Measurements from ENCODE around the gene ACO1. TPM values are rescaled to one million over a fixed set of nuclear protein-coding genes. Genes with fewer than 3 reads are reported as not detected.

ACO1 gene
- total RNA-seq, 1 experiment from 2014 or later, result 47.2 TPM

DNA sequence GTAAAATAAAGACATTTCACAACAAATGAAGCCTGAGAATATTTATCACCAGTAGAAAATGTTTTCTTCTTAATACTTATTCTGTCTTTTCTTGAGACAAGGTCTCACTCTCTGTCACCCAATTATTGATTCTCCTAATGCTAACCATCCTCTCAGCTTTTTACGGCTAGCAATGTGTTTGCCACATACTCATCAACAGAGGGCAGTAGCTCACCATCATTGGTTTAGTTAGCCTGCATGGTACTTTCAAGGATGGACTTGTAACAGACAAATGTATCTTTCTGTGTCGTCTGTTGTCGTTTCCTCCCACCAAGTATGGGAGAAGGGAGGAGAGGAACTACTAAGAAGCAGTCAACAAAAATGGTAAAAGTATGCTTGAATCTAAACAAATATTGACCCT is 5.9 kb upstream of the ACO1 start:
- in situ Hi-C loops (cut with HindIII; ENCODE audit: low pct_unique_long_range_greater_than_20kb, low sequenced_read_pairs), result no loop called here
- DNase-seq (ENCODE audit: low read depth, low spot score), result peak; percentile 77

DNA sequence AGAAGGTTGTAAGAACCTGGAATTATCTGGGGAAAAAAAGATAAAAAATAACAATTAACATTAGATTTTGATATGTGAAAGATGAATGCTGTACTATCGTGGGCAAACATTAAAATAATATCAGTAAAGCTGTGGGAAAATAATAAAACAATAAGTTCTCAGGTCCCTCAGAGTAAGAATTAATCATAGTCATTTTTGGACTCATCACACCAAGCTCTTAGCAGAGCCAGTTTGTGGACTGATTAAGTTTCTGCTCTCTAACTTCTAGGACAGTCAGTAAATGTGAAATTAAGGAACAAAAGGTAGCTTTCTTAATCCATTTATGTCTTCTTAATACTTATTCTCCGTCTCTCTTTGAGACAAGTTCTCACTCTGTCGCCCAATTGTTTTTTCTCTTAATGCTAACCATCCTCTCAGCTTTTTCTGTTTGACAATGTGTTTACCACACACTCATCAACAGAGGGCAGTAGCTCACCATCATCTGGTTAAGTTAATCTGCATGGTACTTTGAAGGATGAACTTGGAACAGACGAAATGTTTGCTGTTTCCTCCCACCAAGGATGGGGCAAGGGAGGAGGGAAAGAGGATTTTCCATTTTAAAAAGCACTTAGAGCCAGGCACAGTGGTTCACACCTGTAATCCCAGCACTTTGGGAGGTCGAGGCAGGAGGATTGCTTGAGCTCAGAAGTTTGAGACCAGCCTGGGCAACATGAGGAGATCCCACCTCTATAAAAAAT is 5.3 kb upstream of the ACO1 start:
- in situ Hi-C loops (cut with HindIII; ENCODE audit: low pct_unique_long_range_greater_than_20kb, low sequenced_read_pairs), result no loop called here
- peak; percentile 84 for DNase-seq (ENCODE audit: low read depth, low spot score)

DNA sequence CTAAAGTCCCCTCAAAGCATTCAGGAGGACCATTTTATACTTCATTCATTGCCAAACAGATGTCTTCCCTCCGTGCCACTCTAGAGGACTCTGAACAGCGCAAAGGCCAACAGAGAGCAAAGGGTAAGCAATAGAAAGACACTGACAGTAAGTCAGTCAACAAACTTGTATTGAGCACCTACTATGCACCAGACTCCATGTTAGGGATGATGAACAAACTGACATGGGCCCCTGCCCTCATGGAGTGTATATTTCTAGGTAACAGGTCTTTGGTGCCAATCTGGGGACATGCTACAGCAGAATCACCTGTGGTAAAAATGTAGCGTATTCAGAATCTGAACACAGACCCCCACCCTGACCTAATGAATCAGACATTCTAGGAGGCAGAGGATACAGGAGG is 3.5 kb upstream of the ACO1 start:
- in situ Hi-C loops (cut with HindIII; ENCODE audit: low pct_unique_long_range_greater_than_20kb, low sequenced_read_pairs), result no loop called here
- DNase-seq (ENCODE audit: low read depth, low spot score), result no peak

DNA sequence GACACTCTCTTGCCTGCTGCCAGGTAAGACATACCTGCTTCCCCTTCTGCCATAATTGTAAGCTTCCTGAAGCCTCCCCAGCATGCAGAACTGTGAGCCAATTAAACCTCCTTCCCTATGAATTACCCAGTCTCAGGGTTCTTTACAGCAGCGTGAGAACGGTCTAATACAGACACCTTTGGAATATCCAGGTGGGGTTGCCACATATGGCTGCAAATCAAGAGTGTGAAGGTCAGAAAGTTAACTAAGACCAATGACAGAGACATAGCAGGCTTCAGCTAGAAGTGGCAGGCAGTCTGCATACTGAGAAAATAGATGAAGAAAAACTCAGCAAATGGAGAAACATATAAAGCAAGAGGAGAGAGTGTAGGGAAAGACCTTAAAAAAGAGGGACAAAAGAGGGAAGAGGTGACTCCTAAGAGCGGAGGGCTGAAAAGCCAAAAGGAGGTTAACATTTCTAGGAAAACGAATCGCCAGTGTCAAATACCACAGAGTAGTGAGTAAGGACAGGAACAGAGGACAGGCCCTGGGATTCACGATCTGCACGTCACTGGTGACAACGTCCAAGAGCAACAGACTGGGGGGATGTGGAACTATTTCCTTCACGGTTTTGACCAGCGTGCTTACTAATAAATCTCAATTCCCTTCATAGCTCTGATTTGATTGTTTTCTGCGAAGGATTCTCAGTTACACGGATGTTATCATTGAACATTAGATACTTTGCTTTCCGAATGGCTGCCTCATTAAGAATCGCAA is 1.7 kb upstream of the ACO1 start:
- in situ Hi-C loops (cut with HindIII; ENCODE audit: low pct_unique_long_range_greater_than_20kb, low sequenced_read_pairs), result no loop called here
- DNase-seq (ENCODE audit: low read depth, low spot score), result no peak

DNA sequence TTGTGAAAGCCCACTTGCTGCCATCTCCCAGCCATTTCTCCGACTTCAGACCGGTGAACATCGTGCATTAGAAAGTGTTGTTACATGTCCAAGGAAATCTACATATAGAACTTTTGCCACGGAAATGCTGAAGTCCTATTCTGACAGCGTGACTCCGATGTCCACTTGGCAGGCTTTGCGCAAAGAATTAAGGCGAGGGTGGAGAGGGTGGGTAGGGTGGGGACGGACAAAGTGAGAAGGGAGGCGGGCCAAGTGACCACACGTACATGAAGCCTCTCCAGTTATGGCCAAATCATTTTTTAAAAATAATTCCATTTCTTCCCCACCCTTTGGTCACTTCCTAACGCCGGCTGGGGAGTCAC is 460 bp upstream of the ACO1 start:
- in situ Hi-C loops (cut with HindIII; ENCODE audit: low pct_unique_long_range_greater_than_20kb, low sequenced_read_pairs), result no loop called here
- DNase-seq (ENCODE audit: low read depth, low spot score), result no peak

DNA sequence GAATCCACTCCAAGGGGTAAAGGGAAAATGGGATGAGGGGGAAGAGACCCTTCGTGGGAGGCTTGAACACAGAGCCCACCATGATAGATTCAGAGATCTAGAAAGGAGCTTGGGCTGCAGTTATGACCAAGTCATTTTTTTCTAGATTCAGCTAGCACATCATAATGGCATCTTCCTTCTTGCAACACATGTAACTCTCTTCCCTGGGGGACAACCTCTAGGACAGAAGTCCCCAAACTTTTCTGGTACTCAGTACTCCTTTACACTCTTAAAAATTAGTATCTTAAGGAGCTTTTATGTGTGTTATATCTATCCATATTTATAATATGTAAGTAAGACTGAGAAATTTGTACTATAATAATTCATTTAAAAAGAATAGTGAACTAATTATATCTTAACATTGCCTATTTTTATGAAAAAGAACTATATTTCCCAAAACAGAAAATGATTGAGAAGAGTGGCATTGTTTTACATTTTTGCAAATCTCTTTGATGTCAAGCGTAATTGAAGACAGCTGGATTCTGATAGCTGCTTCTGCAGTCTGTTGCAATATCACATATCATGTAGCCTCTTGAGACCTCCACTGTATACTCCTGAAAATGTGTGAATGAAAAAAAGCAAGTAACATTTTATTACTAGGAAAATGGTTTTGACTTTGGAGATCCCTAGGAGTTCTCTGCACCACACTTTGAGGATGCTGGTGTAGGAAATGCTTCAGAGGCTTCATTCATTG is 875 bp downstream of the ACO1 start:
- in situ Hi-C loops (cut with HindIII; ENCODE audit: low pct_unique_long_range_greater_than_20kb, low sequenced_read_pairs), result no loop called here
- no peak for DNase-seq (ENCODE audit: low read depth, low spot score)

DNA sequence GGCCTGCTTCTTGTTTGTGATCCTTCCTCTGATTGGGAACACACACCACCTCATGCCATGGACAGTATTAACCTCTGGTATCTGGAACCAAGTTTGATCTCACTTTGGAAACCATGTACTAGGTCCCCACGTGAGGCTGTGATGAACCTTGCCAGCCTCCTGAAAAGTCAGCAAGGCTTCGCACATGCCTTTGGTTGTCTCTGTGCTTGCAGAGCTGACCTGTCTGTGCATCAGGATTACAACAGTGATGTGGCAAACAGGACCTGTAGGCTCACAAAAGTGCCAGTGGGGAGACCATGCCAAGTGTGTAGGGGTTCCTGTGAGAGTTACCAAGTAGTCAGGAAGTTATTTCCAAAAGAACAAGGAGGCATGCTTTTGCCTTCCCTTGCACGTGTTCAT is 1.4 kb downstream of the ACO1 start:
- in situ Hi-C loops (cut with HindIII; ENCODE audit: low pct_unique_long_range_greater_than_20kb, low sequenced_read_pairs), result no loop called here
- DNase-seq (ENCODE audit: low read depth, low spot score), result no peak

DNA sequence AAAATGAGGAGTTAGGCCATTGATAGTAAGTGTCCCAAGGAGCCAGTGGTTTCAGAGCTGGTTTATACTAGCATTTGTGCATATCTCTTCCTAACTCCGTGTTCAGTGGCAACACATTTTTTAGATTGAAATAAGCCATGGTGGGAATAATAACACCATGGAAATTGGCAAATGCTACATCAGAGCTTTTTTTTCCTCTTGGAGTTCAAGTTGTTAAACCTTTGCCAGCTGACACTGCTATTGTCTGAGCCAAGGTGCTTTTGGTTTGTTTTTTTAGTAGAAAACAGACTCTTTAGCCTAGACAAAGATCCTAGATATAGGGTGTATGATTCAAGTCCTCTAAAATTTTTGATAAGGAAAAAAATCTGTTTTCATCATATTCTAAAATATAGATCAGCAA is 2.8 kb downstream of the ACO1 start:
- in situ Hi-C loops (cut with HindIII; ENCODE audit: low pct_unique_long_range_greater_than_20kb, low sequenced_read_pairs), result no loop called here
- DNase-seq (ENCODE audit: low read depth, low spot score), result no peak

DNA sequence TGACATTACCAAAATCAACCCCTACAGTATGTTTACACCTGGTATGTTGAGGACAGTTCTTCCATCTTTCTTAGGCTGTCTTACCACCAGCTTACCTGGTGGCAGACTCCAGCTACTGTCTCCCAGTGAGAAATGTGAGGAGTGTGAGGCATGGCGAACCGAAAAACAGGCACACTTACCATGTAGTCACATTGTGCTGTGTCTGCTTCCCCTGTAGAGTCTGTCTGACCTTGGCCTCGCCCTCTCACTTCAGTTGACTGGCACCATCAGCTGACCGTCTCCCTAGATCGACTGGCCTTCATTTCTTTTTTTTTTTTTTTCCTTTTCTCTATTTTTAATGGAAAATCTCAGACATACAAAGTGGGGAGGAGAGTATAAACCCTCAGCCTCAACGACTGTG is 4.9 kb downstream of the ACO1 start:
- in situ Hi-C loops (cut with HindIII; ENCODE audit: low pct_unique_long_range_greater_than_20kb, low sequenced_read_pairs), result no loop called here

DNA sequence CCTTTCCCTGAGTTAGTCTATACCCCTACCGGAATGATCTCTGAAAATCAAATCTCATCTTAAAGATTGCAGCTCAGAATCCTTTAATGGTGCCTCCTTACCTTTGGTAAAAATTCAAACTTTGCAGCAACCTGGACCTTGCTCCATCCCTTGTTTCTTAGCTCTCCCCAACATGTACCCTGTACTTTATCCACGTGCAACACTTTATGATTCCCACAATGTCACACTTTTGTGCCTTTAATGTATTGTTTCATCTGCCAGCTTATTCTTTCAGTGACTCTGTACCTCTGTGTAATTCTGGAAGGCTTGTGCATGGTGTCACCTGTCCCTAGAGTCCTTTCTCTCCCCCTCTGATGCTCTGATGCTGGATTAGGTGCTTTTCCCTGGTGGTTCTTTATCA is 9.5 kb downstream of the ACO1 start:
- in situ Hi-C loops (cut with HindIII; ENCODE audit: low pct_unique_long_range_greater_than_20kb, low sequenced_read_pairs), result no loop called here
- no peak for DNase-seq (ENCODE audit: low read depth, low spot score)

More for the DNA sequence above, 4.9 kb downstream of the ACO1 start:
- DNase-seq (ENCODE audit: low read depth, low spot score), result no peak

DNA sequence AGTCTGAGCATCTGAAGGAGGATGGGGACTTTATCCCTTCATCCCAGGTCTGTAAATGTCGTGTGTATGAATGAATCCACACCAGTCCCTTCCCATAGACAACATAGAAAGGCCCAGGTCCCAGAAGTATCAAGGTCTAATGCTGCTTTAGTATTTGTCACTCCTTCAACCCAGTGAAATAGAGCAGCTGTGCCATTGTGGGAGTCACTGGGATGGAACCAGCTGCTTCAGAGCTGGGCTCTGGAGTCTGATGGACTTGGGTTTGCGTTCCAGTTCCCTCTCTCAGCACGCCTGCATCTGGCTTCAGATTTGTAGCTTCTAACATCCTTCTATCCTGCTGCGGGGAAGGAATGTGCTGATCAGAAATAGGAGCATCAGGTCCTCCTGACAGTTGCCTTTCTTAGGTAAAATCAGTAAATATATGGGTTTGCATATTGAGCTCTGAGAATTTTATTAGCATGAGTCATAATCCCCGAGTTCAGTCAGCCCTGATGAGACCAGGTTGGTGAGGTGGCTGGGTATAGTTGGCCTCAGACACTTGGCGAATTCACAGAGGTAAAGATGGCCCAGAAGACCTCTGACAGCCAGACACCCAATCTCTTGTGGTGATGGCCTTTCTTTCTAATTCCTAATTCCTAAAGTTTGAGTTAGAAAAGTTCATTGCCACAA is 10.1 kb downstream of the ACO1 start:
- in situ Hi-C loops (cut with HindIII; ENCODE audit: low pct_unique_long_range_greater_than_20kb, low sequenced_read_pairs), result no loop called here
- DNase-seq (ENCODE audit: low read depth, low spot score), result no peak

DNA sequence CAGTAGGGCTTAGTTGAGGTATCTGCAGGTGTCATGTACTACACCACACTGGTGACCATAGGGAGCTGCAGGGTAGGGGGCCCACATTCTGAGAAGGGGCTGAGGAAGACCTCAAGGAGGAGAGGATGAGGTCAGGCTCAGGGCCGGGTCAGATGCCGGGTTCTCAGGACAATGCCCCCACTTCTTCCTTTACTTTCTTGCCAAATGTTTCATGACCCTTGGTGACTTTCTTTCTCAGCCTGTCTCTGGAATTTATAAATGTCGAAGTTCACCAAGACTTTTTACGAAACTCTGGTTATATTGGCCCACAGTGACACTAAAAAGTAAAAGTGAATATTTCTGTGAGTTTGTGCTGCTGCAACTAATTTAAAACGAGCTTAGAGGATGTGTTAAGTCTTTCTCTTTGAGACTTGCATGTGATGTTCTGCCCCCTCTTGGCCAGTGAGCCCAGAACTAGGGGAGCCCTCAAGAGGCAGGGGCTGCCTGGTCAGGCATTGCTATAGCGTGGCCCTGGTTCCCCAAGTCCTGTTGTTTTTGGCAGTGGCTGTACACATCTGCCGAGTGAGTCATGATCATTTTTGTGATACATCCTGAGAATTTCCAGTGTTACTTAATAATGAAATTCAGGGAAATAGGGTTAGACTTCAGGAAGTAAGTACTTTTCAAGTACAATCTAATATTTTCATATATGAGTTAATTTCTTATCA is 11.2 kb downstream of the ACO1 start:
- in situ Hi-C loops (cut with HindIII; ENCODE audit: low pct_unique_long_range_greater_than_20kb, low sequenced_read_pairs), result no loop called here
- DNase-seq (ENCODE audit: low read depth, low spot score), result no peak

DNA sequence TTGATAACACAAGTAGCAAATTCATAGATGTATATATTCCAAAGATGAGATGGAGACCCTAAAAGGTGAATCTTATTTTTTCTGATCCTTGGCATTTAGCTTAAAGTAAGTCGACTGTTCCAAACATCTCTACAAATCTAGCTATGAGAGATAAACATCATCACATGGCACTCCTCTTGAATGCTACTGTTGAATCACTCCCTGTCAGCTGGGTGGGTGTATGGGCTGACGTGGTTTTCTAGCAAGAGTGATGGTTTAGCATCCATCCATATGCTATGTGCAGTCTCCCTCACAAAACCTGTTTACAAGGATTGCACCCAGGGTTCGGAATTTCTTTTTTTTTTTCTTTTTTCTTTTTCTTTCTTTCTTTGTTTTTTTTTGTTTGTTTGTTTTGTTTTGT is 13.8 kb downstream of the ACO1 start:
- DNase-seq (ENCODE audit: low read depth, low spot score), result peak; percentile 68
- in situ Hi-C loops (cut with HindIII; ENCODE audit: low pct_unique_long_range_greater_than_20kb, low sequenced_read_pairs), result no loop called here

DNA sequence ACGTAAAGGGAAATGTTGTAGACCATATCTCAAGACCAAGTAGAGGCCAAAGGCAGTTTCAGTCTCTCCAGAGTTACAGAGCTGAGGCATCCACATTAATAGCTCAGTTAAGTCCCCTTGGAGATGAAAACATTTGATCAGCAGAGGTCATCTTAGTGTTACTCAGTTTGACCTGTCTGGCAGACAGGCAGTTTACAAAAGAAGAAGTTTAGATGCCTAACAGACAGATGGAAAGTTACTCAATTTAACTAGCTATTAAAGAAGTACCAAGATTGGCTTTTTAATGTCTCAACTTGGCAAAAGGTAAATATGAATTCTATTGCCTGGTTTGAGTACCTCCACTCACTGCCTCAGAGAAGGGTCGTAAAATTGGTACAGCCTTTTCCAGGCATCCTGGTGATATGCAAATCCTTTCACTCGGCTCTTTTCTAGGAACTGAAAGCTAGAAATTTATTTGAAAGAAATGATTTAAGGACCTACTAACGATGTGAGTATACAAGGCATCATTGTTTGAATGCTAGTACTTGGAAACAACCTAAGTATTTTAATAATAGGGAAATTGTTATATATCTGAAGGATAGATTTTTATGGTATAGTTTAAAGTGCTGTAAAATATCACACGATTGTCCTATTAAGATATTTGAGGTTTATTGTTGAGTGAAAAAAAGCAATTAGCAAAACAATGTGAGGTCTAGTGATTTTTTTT is 14.8 kb downstream of the ACO1 start:
- DNase-seq (ENCODE audit: low read depth, low spot score), result peak; percentile 32
- in situ Hi-C loops (cut with HindIII; ENCODE audit: low pct_unique_long_range_greater_than_20kb, low sequenced_read_pairs), result no loop called here

DNA sequence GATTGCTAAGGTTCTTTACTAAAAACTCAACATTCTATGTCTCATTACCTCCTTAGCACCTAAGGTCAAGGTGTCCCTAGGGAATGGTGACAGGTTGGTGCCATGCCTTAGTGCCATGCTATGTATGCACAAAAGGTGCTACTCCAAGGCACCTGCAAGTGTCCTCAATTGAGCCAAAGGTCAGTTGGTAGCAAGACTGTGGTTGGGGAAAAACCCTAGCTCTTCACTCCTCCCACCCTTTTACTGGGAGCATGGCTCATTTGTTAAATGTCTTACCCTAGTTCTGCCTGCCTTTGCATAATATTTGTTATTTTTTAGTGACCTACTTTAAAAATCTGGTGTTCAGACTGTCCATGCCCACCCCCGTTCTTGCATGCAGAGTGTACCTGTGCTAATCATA is 17.0 kb downstream of the ACO1 start:
- no peak for DNase-seq (ENCODE audit: low read depth, low spot score)
- in situ Hi-C loops (cut with HindIII; ENCODE audit: low pct_unique_long_range_greater_than_20kb, low sequenced_read_pairs), result no loop called here

DNA sequence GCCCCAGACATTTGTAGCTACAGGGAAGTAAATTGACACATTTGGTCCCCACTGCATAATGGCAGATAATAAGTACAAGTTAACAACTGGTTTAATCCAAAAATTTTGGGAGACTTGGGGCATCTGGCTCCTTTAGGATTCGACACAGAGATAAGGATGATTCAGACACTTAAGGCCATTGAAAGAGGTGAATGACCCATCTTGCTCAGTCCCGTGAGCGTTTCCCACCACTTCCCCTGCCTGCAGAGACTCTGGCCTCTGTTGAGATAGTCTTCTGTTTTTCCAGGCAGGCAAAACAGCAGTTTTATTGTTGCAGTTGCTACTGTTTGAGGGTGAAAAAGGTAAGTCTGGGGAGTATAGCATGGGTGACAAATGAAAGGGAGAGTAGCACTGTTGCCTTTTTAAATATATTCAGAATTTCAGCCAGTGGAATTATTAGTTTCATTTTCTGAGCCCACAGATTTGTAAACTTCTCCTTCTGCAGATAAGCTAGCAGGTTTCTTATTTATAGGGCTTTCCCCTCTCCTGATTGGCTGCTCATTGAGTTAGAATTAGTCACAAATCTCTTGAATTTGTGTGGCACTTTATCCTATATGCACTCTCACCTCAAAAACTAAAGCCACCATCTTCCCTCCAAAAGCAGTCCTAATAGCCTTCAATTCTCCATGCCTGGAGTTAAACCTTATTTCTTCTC is 19.3 kb downstream of the ACO1 start:
- DNase-seq (ENCODE audit: low read depth, low spot score), result peak; percentile 54

DNA sequence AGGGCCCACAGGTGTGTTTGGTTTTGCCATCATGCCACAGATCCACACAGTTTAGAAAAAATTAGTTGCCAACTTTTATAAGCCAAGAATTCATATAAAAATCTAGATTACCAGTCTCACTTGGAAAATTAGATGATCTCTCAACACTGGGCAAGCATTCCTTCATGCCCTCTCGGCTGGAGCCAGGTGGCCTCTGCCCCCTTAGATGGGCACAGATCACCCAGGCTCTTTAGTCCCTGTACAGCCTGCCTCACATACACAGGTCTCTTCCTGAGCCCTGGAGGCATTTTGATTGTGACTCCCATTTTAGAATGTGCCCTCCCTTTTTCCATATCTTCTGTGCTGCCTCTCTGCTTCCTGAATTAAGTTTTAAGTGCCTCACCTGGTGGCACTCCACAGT is 20.0 kb downstream of the ACO1 start:
- no peak for DNase-seq (ENCODE audit: low read depth, low spot score)
- in situ Hi-C loops (cut with HindIII; ENCODE audit: low pct_unique_long_range_greater_than_20kb, low sequenced_read_pairs), result no loop called here

More for the DNA sequence above, 19.3 kb downstream of the ACO1 start:
- in situ Hi-C loops (cut with HindIII; ENCODE audit: low pct_unique_long_range_greater_than_20kb, low sequenced_read_pairs), result no loop called here

All from SK-MEL-5 (cell line).